NCI-H146 treated with DMSO at 0.1 percent for 48 hours (cell line): Measurements from ENCODE around the gene TCEA3.

Source experiments
- DNase-seq: peaks from one replicate; lab custom pipeline; 2025; ENCODE audit not compliant: unreplicated experiment; lab: John Stamatoyannopoulos, UW

The TCEA3 gene

DNA sequence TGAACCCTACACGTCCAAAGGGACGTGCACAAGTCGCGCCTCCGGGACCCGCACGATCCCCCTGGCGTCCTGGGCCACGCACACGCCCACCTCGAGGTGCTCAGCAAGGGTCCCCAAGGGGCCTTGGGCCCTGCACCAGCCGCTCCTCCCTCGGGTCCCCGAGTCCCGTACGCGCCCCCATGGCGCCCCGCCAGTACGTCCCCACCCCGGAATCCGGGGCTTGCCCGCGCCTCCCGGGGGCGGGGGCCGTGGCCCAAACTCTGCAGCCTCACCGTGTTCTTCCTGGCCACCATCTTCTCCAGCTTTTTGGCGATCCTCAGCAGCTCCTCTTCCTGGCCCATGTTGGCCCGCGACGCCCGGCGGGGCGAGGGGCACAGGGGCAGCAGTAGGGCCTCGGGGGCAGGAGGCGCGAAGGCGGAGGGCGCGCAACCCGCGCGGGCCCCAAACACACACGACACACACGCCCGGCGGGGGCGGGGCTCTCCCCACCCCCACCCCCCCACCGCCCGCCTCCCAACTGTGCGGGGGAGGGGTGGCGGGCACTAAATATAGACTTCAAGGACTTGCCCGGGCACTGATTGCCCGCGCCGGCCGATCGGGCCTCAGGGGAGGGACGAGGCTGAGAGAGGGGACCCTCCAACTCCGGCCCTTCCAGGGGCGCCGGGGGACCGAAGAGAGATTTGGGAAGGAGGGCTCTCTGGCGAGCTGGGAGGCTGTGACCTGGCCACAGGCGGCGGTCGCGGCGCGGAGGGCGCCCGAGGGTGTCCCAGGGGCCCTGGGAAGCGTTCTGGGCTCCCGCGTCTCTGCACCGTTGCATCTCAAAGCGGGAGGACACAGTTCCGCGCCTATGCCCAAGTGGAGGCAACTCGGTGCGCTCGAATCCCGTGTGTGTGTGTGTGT is at the start of gene TCEA3:
Gene TCEA3 (minus strand): TSS at position 456 of the 900 bp plus-strand sequence. CDS start 115 bp downstream, at position 341.
- DNase-seq = no peak

DNA sequence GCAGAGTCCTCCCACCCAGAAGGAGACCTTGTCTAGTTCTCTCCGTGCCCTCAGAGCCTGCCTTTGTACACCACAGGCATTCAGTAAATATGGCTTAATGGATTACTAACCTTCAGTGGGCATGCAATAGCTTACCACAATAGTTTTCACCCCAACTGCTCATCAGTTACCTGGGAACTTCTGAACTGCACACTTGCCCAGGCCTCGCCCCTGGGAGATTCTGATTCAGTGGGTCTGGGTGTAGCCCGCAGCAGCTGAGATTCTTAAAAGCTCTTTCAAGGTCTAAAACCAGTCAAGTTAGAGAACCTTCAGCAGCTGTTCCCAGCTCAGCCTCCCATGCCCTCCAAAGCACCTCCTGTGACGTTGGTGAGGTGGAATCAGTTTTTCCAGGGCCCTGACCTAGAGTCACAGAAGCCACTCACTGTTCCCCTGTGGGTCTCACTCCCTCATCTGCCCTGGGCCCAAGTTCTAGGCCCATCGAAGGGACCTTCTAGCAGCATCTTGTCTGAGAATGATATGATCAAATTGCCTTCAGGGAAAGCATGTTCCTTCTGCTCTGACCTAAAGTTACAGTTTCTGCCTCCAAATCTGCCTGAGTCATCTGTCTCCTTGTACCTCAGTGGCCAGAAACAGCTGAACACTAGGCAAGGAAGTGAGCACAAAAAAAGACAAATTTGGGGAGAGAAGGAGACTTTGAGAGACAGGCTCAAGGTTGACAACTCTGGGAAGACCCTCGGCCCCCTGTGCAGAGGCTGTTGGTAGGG is 48.7 kb upstream of the TCEA3 start:
- DNase-seq = no peak

DNA sequence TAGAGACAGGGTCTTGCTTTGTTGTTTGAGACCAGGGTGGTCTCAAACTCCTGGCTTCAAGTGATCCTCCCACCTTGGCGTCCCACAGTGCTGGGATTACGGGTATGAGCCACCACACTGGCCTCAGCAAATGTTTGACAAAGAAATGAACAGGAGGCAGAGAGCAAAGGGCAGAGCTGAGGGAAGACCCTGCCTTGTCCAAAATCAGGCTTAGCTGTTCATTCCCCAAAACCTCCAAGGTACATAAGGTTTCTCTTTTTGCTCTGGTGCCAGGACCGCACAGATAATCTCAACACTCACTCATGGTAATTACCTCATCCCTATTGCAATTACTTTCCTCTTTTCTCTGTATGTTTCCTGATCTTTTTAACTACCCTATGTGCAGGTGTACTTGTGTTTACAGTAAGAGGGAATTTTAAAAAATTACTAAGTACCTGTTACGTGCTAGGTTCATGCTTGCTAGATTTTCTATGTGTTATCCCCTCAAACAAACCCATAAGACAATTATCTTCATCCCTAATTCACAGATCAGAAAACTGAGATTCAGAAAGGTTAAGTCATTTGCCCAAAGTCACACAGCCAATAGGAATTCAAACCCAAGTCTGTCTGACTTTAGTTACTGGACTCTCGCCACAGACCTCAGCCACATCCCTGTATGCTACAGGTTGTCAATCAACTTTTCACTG is 47.9 kb upstream of the TCEA3 start:
- DNase-seq = no peak

DNA sequence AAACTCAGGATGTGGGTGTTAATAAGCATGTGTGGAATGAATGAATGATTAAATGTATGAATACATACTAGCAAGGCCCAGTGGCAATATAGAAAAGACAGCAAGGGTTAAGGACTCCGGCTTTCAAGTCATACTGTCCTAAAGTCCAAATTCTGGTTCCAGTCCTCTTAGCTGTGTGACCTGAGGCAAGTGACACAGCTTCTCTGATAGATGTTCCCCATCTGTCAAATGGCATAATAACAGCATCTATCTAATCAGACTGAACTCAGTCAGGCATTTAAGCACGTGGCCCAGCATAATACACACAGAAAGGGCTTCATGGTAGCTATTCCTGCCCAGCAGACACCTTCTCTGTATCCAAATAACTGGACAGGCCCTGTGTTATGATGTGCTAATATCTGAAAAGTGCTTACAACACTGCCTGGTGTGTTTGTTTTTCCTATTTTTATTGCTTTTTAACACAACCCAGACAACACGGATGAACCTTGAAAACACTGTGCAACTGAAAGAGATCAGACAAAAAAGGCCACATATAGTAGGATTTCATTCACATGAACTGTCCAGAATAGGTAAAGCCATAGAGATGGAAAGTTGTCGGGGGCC is 47.0 kb upstream of the TCEA3 start:
- no peak for DNase-seq

DNA sequence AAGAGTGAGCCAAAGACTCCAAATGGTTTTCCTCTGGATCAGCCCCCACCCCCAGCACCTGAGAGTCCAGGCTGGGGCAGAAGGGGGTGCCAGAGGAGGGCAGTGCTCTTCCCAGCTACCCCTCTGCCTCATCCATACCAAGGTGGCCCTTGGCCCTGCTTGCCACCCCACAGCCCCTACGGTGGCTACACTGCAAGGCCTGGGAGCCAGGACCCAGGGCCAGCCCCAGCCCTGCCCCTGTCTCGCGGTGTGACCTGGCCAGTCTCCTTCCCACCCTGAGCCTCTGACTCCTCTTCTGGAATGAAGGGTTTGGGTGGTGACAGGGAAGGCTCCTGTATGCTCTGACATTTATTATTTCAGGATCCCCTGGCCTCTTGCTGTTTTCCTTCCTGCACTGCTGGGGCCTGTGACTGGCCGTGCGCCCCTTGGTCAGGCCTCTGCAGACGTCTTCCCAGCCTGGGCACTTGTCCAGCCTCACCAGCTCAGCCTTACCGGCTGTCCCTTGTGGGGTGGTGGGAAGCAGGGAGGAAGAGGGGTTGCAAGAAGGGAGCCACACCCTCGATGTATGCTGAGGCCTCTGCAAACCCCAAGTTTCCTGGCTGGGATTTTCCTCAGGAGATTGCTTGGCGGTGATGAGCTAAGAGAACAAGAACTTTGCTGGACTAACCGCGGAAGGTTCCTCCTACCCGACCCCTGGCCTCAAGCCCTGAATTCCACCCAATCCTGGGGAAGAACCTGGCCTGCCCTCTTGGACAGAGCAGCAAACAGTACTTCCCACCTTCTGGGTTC is 45.9 kb upstream of the TCEA3 start:
- no peak for DNase-seq

DNA sequence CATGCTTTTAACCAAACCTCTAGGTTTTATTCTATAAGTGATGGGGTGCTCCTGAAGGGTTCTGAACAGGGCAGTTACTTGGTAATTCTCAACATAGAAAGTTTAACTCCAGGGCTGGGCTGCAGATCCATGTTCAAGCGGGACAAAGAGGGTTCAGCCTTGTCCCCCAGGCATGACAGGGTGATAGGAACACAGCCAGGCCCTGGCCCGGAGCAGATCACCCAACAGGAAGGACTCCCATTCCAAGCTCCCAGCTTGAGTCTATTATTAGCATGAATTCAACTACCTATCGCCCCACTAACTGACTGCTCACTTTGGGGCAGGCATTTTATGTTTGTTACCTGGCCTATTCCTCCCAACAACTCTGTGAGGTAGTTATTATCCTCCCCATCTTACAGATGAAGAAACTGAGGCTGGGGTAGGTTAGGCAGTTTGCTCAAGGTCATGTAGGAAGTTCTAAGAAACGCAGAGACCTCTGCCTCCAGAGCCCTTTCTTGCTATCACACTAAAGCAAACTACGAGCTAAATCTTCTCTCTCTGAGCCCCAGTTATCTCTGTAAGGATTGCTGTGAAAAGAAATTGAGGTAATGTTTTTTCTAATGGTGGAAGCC is 44.9 kb upstream of the TCEA3 start:
- DNase-seq = no peak

DNA sequence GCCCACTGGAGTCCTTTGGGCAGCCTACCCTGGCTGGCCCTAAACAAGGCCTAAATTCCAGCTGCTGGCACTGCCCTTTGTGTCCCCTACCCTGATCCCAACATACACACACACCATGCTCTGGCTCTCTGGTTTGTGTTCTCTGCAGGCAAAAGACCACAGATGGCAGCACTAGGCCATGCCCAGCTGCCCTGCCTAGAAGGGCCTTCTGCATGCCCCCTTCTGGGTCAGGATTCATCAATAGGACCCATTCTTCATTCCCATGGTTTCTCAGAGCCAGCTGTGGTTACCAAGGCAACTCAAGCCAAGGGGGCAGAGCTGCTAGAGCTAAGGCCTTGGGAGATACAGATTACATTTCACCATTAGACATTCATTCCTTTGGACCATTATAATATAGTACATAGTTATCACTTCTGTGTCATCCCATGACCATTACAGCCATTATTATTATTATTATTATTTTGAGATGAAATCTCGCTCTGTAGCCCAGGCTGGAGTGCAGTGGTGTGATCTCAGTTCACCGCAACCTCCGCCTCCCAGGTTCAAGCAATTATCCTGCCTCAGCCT is 42.0 kb upstream of the TCEA3 start:
- no peak for DNase-seq

DNA sequence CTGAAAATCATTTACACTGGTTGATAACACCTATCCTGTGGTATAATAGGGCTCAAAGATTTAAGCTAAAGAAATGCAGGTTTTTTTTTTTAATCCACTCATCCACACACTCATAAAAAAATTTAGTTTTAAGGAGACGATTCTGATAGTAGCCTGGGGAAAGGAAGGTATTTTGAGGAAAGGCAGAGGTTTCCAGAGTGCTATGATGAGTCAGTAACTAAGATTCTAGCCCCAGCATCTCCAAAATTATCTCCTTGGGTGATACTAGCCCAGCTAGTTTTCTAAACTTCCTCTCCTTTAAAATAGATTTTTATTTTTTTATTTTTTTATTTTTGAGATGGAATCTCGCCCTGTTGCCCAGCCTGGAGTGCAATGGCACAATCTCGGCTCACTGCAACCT is 38.7 kb upstream of the TCEA3 start:
- no peak for DNase-seq

DNA sequence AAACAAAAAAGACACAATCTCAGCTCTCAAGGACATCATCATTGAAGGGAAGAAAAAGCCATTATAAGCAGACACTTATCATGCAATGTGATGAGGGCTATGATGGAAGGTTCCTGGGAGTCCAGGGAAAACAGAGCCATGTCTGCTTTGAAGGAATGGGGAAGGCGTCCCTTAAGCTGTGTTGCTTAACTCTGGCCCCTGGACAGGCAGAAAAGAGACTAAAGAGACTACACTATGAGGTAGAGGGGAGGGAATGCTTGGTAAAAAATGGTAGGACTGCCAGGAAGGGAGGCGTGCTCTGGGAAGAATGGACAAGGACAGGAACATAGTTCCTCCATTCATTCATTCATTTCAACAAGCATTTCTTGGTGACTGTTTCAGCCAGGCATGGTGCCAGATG is 38.2 kb upstream of the TCEA3 start:
- DNase-seq = no peak

DNA sequence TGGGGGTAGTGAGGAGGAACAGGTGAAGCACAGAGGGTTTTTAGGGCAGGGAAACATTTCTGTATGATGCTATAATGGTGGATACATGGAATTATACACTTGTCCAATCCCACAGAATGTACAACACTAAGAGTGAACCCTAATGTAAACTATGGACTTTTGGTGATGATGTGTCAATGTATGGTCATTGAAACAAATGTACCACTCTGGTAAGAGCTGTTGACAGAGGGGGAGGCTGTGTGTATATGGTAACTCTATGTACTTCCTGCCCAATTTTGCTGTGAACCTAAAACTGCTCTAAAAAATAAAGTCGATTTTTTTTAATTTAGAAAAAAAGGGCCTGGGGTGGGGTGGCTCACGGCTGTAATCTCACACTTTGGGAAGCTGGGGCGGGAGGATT is 36.5 kb upstream of the TCEA3 start:
- no peak for DNase-seq

DNA sequence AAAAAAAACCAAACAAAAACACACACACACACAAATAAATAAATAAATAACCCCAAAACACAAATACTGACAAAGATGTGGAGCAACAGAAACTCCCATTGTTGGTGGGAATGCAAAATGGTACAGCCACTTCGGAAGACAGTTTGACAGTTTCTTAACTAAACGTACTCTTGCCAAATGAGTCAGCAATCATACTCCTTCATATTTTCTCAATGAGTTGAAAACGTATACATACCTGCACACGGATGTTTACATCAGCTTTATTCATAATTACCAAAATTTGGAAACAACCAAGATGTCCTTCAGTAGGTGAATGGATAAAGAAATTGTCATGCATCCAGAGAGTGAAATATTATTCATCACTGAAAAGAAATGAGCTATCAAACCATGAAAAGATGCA is 36.0 kb upstream of the TCEA3 start:
- no peak for DNase-seq

DNA sequence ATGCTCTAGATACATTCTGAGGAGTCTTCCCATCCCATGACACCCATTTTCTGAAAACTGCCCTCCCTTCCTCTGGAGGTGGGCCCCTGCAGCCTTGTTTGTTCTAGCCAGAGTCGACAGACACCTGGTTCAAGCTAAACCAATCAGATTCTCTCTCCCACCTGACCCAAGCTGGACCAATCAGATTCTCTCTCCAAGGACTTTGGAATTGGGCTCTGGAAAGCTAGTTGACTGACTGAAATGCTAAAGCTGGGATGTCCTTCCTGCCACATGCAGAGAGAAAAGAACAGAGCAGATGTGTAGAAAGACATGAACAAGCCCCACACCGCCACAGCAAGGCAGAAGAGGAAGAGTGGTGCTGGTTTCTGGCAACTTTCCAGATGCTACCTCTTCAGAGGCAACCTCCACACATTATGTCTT is 34.8 kb upstream of the TCEA3 start:
- DNase-seq = no peak

DNA sequence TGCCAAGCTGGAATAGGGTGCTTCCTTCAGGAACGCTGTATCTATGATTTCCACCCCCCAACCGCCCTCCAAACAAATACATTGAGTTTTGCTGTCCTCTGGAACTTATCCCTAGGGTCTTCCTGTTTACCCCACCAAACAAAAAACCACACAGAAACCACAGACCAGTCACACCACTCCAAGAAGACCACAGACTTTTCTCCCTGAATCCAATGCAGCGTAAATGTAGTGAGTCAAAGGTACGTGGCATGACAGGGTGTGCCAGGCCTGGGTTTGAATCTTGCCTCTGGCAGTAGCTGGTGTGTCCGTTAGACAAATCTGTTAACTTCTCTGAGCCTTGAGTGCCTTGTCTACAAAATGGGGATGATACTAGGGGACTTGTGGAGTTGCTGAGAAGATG is 31.7 kb upstream of the TCEA3 start:
- no peak for DNase-seq

DNA sequence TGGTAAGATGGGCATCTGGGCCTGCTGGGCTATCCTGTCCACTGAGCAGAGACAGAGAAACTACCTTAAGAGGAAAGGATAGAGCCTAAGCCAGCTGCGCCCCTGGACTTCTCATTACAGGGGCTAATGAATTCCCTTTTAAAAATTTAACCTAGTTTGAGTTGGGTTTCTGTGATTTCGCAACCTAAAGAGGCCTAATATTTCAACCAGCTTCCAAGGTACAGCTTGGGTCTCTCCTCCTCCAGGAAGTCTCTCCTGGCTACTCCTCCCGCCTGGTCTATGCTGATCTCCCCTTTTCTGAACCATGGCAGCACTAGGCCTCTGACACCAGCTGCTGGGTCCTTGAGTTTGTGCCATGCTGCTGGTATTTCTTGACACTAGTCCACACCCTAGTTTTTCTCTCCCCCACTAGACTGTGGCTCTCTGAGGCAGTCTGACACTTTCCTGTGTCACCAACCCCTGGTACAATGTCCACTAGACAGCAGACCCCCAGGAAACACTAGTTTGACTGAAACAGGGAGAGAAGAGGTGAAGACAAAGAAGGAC is 29.0 kb upstream of the TCEA3 start:
- no peak for DNase-seq

DNA sequence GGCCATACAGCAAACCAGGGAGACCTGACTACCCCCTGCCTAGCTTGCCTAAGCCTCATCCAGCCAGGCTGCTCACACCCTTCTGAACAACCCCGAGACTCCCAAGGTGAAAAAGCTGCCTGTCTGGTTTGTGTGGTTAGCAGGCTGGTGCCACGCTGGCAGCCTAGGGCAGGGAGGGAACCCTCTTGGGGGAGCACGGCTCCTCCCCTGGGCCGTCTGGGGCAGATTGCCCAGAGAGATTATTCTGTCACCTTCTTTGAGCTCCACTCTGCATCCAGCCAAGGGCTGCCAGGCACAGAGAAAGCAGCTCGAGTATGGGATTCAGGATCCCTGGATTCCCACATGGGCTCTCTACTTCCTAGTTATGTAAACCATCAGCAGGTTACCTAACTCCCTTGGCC is 27.5 kb upstream of the TCEA3 start:
- DNase-seq = no peak

DNA sequence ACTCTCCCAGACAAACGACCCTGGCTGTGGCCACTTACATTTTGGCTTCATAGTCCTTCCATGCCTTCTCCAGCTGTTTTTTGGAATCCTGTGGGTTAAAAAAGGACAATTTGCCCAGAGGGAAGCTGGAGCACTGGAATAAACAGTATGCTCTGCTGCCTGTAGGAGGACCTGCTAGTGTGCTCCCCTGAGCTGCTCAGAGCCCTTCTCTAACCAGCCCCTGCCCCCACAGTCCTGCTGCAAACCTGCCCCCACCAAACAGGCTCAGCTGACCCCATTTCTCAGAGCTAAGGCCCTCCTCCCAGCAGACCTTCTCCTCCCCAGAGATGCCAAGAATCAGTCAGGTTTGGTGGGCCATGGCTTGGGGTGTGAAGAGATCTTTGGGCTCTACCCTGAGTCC is 26.9 kb upstream of the TCEA3 start:
- no peak for DNase-seq

DNA sequence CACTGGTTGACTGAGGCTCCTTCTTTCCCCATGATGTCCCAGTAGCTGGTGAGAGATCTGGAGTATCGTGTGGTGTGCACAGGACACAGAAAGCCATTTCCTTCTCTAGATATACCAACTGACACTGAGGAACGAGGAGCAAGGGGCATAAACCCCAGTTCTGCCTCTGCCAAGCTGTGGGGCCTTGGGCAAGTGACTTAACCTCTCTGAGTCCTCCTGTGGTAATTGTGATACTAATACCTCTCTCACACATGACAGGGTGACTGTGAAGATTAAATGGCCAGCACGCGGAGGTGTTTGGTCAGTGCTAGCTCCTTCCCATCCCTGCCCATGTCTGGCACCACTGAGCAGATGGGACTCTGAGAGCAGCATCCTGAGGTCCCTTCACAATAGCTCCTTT is 26.3 kb upstream of the TCEA3 start:
- DNase-seq = no peak

DNA sequence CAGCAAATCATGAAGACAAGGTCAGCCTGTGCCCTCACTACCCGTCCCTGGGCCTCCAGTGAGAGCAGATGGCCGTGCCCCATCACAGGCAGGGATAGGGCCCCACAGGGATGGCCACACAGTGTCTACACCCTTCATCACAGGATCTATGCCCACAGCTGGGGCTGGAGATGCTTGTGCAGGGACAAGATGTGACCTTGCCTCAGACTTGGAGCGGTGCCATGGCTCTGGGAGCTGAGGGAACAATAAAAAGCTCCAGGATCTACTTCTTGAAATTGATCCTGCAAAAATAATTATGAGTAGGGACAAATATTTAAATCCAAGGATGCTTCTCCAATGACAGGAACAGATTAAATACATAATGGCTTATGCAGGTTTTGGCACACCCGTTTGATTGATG is 25.4 kb upstream of the TCEA3 start:
- DNase-seq = no peak

DNA sequence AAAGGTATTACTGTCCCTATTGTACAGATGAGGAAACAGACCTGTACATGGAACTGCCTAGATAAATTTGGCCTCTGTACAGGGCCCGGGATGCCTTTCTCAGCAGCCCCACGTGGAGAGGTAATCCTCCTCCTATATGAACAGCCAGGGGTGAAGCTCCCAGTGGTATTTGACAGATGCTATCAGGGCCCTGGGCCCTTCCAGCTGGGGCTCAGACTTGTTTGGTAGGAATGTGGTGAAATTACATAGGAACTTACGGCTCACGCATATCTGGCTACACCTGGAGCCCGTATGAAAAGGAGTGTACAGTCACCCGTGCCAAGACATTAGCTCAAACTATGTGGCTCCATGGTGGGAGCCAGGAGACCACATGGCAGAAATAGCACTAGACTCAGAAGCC is 24.8 kb upstream of the TCEA3 start:
- DNase-seq = no peak

DNA sequence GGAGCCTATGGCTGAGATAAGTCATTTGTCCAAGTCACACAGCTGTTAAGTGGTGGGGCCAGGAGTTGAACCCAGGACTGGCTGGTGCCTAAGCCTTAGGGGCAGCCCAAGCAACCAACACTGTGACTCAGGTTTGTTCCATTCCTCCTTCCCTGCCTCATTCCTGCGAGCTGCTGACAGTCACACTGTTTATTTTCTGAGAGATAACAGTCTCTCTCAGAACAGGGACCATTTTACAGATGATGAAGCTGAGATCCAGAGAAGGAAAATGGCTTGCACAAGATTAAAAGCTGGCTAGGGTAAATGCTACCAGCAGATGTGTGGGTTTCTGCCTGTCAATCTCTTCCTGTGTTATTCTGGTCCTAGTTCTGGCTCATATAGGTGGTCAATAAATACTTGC is 24.3 kb upstream of the TCEA3 start:
- no peak for DNase-seq
